Measurements from ENCODE around the gene CRACDL.

Gene CRACDL

GRCh38 chr2:98859323-98859722 lies 76.7 kb downstream of the CRACDL start:
- Histone ChIP-seq H3K14ac (ENCODE audit: low read length) (no peak overlapping the region), H2AFZ (ENCODE audit: insufficient read depth, low read length, poor library complexity) (no peak overlapping the region), H2BK120ac (ENCODE audit: insufficient read depth, low read length, poor library complexity) (no peak overlapping the region), H3K4me1 (ENCODE audit: control insufficient read depth in 1 of 2, insufficient read depth in 2 of 2, low read length in 2 of 2) (no peaks in the 10 kb centered on the region), H3K36me3 (ENCODE audit: control insufficient read depth in 1 of 2, insufficient read depth in 2 of 2, low read length in 2 of 2) (no peaks in the 10 kb centered on the region), H2BK5ac (ENCODE audit: low read depth, low read length, poor library complexity) (no peak overlapping the region), H4K8ac (ENCODE audit: low read depth, low read length) (no peak overlapping the region), H3K27me3 (ENCODE audit: insufficient read depth, low read length) (no peaks in the 10 kb centered on the region), H3K4me2 (ENCODE audit: low read length) (no peak overlapping the region), H3K23ac (ENCODE audit: low read length) (no peak overlapping the region), H2BK12ac (ENCODE audit: low read length) (no peak overlapping the region), H3K9me3 (ENCODE audit: insufficient read depth, low read depth, low read length) (peaks cover 2% of the 10 kb centered on the region), H4K91ac (ENCODE audit: low read depth, low read length) (no peak overlapping the region), H2AK5ac (ENCODE audit: low read length) (no peak overlapping the region), H3K27ac (ENCODE audit: low read depth, low read length) (no peak overlapping the region), H3K4ac (ENCODE audit: low read depth, low read length) (no peak overlapping the region), H3K4me3 (ENCODE audit: low read depth, low read length) (no peak overlapping the region), H3K9ac (ENCODE audit: low read length) (no peak overlapping the region), H3K18ac (ENCODE audit: low read length) (no peak overlapping the region), H4K12ac (ENCODE audit: low read depth, low read length) (no peak overlapping the region), H3K79me2 (ENCODE audit: control insufficient read depth, insufficient read depth, low read length, poor library complexity) (no peaks in the 10 kb centered on the region), H3K79me1 (ENCODE audit: low read length) (no peaks in the 10 kb centered on the region)
- no CpG with 5 or more reads among the region's 2 CpGs for WGBS (ENCODE audit: extremely low coverage, insufficient coverage, insufficient read length)
- peak in 1 of 2 donors; percentile 45 for DNase-seq

- WGBS (ENCODE audit: extremely low coverage, insufficient coverage, insufficient read length), result no CpG with 5 or more reads among the region's 1 CpG
- H2BK120ac ChIP-seq (ENCODE audit: insufficient read depth, low read length, poor library complexity), result no peak overlapping the region
- H3K9me3 ChIP-seq (ENCODE audit: insufficient read depth, low read depth, low read length), result peaks cover 2% of the 10 kb centered on the region
- no peaks in the 10 kb centered on the region for H3K79me2 ChIP-seq (ENCODE audit: control insufficient read depth, insufficient read depth, low read length, poor library complexity)
- H3K27me3 ChIP-seq (ENCODE audit: insufficient read depth, low read length), result no peaks in the 10 kb centered on the region
- H4K91ac ChIP-seq (ENCODE audit: low read depth, low read length), result no peak overlapping the region
- H2BK12ac ChIP-seq (ENCODE audit: low read length), result no peak overlapping the region
- no peaks in the 10 kb centered on the region for H3K79me1 ChIP-seq (ENCODE audit: low read length)
- no peaks in the 10 kb centered on the region for H3K36me3 ChIP-seq (ENCODE audit: control insufficient read depth in 1 of 2, insufficient read depth in 2 of 2, low read length in 2 of 2)
- H3K18ac ChIP-seq (ENCODE audit: low read length), result no peak overlapping the region
- H4K12ac ChIP-seq (ENCODE audit: low read depth, low read length), result no peak overlapping the region
- H3K9ac ChIP-seq (ENCODE audit: low read length), result no peak overlapping the region
- DNase-seq, result no peak
- no peak overlapping the region for H4K8ac ChIP-seq (ENCODE audit: low read depth, low read length)
- H3K4me3 ChIP-seq (ENCODE audit: low read depth, low read length), result no peak overlapping the region
- H3K23ac ChIP-seq (ENCODE audit: low read length), result no peak overlapping the region
- no peak overlapping the region for H3K4ac ChIP-seq (ENCODE audit: low read depth, low read length)
- H3K4me2 ChIP-seq (ENCODE audit: low read length), result no peak overlapping the region
- H3K4me1 ChIP-seq (ENCODE audit: control insufficient read depth in 1 of 2, insufficient read depth in 2 of 2, low read length in 2 of 2), result no peaks in the 10 kb centered on the region
- H3K27ac ChIP-seq (ENCODE audit: low read depth, low read length), result no peak overlapping the region
- H3K14ac ChIP-seq (ENCODE audit: low read length), result no peak overlapping the region
- H2BK5ac ChIP-seq (ENCODE audit: low read depth, low read length, poor library complexity), result no peak overlapping the region
- H2AK5ac ChIP-seq (ENCODE audit: low read length), result no peak overlapping the region
- H2AFZ ChIP-seq (ENCODE audit: insufficient read depth, low read length, poor library complexity), result no peak overlapping the region
These were observed 79.0 kb downstream of the CRACDL start for GRCh38 chr2:98857001-98857400.

GRCh38 chr2:98854682-98855081 lies 81.3 kb downstream of the CRACDL start:
- no peak overlapping the region for H3K14ac ChIP-seq (ENCODE audit: low read length)
- no peak overlapping the region for H2BK120ac ChIP-seq (ENCODE audit: insufficient read depth, low read length, poor library complexity)
- H4K91ac ChIP-seq (ENCODE audit: low read depth, low read length), result no peak overlapping the region
- H4K12ac ChIP-seq (ENCODE audit: low read depth, low read length), result no peak overlapping the region
- H3K18ac ChIP-seq (ENCODE audit: low read length), result no peak overlapping the region
- H3K9me3 ChIP-seq (ENCODE audit: insufficient read depth, low read depth, low read length), result peaks cover 5% of the 10 kb centered on the region
- H3K27ac ChIP-seq (ENCODE audit: low read depth, low read length), result no peak overlapping the region
- no peak overlapping the region for H3K4me2 ChIP-seq (ENCODE audit: low read length)
- H2AK5ac ChIP-seq (ENCODE audit: low read length), result no peak overlapping the region
- no peaks in the 10 kb centered on the region for H3K4me1 ChIP-seq (ENCODE audit: control insufficient read depth in 1 of 2, insufficient read depth in 2 of 2, low read length in 2 of 2)
- no peak overlapping the region for H4K8ac ChIP-seq (ENCODE audit: low read depth, low read length)
- no peak overlapping the region for H3K4ac ChIP-seq (ENCODE audit: low read depth, low read length)
- H2AFZ ChIP-seq (ENCODE audit: insufficient read depth, low read length, poor library complexity), result no peak overlapping the region
- no peak overlapping the region for H2BK12ac ChIP-seq (ENCODE audit: low read length)
- no CpG with 5 or more reads among the region's 5 CpGs for WGBS (ENCODE audit: extremely low coverage, insufficient coverage, insufficient read length)
- no peak overlapping the region for H2BK5ac ChIP-seq (ENCODE audit: low read depth, low read length, poor library complexity)
- H3K79me2 ChIP-seq (ENCODE audit: control insufficient read depth, insufficient read depth, low read length, poor library complexity), result no peaks in the 10 kb centered on the region
- H3K36me3 ChIP-seq (ENCODE audit: control insufficient read depth in 1 of 2, insufficient read depth in 2 of 2, low read length in 2 of 2), result no peaks in the 10 kb centered on the region
- no peaks in the 10 kb centered on the region for H3K27me3 ChIP-seq (ENCODE audit: insufficient read depth, low read length)
- no peak overlapping the region for H3K23ac ChIP-seq (ENCODE audit: low read length)
- DNase-seq, result no peak
- no peak overlapping the region for H3K9ac ChIP-seq (ENCODE audit: low read length)
- no peak overlapping the region for H3K4me3 ChIP-seq (ENCODE audit: low read depth, low read length)
- no peaks in the 10 kb centered on the region for H3K79me1 ChIP-seq (ENCODE audit: low read length)

GRCh38 chr2:98852932-98853331 lies 83.1 kb downstream of the CRACDL start:
- Histone ChIP-seq H2AFZ (ENCODE audit: insufficient read depth, low read length, poor library complexity) (no peak overlapping the region), H3K14ac (ENCODE audit: low read length) (no peak overlapping the region), H2BK5ac (ENCODE audit: low read depth, low read length, poor library complexity) (no peak overlapping the region), H3K18ac (ENCODE audit: low read length) (no peak overlapping the region), H3K4me2 (ENCODE audit: low read length) (no peak overlapping the region), H3K4me3 (ENCODE audit: low read depth, low read length) (no peak overlapping the region), H3K4me1 (ENCODE audit: control insufficient read depth in 1 of 2, insufficient read depth in 2 of 2, low read length in 2 of 2) (no peaks in the 10 kb centered on the region), H4K12ac (ENCODE audit: low read depth, low read length) (no peak overlapping the region), H3K79me2 (ENCODE audit: control insufficient read depth, insufficient read depth, low read length, poor library complexity) (no peaks in the 10 kb centered on the region), H3K27me3 (ENCODE audit: insufficient read depth, low read length) (no peaks in the 10 kb centered on the region), H3K27ac (ENCODE audit: low read depth, low read length) (no peak overlapping the region), H3K36me3 (ENCODE audit: control insufficient read depth in 1 of 2, insufficient read depth in 2 of 2, low read length in 2 of 2) (no peaks in the 10 kb centered on the region), H3K9me3 (ENCODE audit: insufficient read depth, low read depth, low read length) (peaks cover 5% of the 10 kb centered on the region), H2AK5ac (ENCODE audit: low read length) (no peak overlapping the region), H2BK12ac (ENCODE audit: low read length) (no peak overlapping the region), H3K23ac (ENCODE audit: low read length) (no peak overlapping the region), H3K9ac (ENCODE audit: low read length) (no peak overlapping the region), H3K79me1 (ENCODE audit: low read length) (no peaks in the 10 kb centered on the region), H4K91ac (ENCODE audit: low read depth, low read length) (no peak overlapping the region), H3K4ac (ENCODE audit: low read depth, low read length) (no peak overlapping the region), H4K8ac (ENCODE audit: low read depth, low read length) (no peak overlapping the region), H2BK120ac (ENCODE audit: insufficient read depth, low read length, poor library complexity) (no peak overlapping the region)
- no peak for DNase-seq
- 84% methylated on average over 1 of the region's 2 CpGs for WGBS (ENCODE audit: extremely low coverage, insufficient coverage, insufficient read length)
